ENCODE measurements around the gene MBNL1.

Gene MBNL1

DNA sequence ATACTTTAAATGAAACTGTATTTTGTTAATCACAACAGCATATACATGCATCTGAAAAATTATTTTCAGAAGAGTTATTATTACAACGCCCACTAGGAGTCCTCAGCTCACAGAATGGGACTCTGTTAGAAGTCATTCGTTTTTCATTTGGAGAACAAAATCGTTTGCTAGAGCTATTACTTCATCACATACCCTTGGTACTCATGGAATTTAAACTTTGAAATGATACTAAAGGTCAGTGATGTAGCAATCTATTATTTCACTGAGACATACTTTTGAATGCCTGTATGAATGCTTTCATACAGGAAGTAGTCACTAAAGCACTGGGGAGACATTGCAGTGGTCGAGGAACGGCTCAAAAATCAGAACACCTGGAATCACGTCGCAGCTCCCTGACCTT, 198.1 kb downstream of the MBNL1 start:
- in situ Hi-C loops (cut with HindIII; ENCODE audit: low sequenced_read_pairs) = no loop called here

DNA sequence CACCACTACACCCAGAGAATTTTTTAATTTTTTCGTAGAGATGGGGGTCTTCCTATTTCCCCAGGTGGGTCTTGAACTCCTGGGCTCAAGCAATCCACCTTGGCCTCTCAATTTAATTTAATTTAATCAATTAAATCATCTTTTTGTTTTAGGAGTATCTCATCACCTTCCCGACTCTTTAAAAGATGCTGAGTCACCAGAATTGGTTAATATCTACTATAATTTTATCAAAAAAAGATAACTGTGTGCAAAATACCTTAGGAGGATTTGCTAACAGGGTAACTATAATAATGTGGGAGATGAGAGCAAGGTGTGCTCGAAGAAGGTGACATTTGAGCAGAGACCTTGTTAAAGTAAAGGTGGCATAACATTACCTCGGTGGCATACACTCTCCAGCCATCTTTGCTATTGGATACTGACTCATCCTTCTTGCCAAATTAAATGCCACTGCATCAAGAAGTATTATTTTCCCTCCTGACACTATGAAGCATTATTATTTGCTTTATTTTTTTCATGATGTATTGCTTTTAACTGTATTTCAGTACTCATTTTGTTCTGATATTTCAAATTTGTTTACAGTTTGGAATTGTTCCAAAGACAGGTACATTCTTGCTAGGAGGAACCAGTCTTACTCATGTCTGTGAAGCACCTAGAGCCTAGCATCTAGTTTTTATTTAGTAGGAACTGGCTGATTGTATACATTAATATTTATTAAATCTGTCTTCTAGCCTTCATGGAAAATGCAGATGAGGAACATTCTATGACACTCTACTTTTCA, 200.7 kb downstream of the MBNL1 start:
- in situ Hi-C loops (cut with HindIII; ENCODE audit: low sequenced_read_pairs) = no loop called here

DNA sequence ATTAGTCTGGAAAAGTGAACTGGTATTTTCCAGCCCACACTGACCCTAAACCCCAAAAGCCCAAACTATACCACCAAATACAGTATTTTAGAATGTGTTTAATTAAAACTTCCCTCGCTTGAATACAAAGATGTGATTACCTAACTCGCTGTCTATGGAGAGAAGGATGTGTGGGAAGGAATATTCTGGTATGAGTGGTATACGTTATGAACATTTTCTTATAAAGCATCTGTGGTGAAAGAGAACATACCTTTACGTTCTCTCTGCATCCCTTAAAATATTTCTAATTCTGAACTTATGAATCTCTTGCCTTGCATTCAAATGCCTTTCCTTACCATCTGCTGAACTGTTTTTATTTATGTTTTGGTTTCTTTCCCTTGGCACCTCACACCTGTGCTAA, 201.4 kb downstream of the MBNL1 start:
- in situ Hi-C loops (cut with HindIII; ENCODE audit: low sequenced_read_pairs) = no loop called here

DNA sequence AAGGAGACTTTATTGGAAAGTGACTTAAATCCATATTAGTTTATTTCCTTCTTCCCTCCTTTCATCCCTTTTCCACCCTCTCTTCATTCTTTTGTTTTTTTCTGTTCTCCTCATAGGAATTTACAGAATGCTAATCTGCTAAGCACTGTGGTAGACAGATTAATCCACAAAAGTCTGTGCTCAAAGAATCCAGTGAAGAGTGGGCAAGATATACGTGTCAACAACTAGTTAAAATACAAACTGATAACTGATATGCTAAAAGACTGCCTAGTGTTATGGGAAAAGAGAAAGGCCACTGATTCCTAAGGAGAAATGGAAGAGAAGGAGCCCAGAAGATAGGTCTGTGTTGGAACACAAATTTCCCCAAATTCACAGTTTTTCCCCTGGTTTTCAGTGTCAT, 202.2 kb downstream of the MBNL1 start:
- in situ Hi-C loops (cut with HindIII; ENCODE audit: low sequenced_read_pairs) = no loop called here

DNA sequence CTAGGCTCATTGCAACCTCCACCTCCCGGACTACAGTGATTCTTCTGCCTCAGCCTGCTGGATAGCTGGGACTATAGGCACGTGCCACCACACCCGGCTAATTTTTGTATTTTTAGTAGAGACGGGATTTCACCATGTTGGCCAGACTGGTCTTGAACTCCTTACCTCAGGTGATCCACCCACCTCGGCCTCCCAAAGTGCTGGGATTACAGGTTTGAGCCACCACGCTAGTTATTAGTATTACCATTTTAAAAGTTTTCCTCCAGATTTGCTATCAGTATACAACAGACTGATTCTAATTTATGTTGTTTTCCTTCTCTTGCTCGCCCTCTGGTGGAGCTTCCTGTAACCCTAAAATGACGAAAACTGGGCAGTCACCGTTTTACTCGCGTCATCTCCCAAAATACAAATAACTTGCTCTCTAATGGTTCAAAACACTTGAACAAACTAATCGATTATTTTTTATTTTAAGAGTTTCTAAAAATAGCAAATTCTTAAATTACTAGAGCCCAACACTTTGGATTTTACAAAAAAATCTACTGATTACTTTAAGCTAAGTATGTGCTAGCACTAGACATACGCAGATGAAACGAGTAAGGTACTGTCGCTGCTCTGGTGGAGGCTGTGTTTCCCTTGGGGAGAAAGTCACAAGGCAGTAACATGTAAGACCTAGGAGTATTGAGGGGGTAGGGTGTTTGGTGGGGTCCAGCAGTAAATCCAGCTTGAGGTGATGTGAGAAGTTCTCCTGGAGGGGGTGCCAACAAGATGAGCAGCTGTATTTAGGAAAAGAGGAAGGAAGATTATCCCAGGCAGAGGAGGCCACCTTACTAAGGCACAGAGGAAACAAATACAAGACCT, 203.3 kb downstream of the MBNL1 start:
- in situ Hi-C loops (cut with HindIII; ENCODE audit: low sequenced_read_pairs) = no loop called here

DNA sequence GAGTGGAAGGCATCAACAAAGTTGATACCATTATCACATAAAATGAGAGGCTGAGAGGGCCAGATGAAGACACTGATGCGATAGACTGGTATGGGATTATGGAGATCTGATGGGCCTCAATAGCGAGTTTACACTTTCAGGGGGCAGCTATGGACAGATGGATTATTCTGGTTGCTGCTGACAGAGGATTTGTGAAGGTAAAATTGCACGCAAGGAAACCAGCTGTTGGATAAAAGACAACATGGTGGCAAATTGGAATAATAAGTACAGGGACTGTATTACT, 203.9 kb downstream of the MBNL1 start:
- in situ Hi-C loops (cut with HindIII; ENCODE audit: low sequenced_read_pairs) = no loop called here

DNA sequence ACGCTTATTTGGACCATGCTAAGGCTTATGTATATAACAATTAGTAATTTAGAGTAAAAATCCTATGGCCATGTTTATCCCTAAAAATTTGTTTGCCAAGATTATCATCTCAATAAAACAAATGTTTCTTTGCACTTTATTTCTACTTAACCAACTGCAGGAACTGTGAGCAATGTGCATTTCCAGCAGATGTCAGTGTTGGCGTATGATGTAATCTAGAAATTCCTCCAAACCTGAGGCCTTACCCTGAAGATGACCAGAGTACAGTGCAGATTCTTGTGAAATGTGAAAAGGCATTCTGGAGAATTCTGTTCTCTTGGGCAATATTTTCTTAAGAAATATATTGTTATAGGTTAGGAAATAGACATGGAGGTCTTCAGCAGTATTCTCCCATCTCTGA, 205.9 kb downstream of the MBNL1 start:
- in situ Hi-C loops (cut with HindIII; ENCODE audit: low sequenced_read_pairs) = no loop called here

DNA sequence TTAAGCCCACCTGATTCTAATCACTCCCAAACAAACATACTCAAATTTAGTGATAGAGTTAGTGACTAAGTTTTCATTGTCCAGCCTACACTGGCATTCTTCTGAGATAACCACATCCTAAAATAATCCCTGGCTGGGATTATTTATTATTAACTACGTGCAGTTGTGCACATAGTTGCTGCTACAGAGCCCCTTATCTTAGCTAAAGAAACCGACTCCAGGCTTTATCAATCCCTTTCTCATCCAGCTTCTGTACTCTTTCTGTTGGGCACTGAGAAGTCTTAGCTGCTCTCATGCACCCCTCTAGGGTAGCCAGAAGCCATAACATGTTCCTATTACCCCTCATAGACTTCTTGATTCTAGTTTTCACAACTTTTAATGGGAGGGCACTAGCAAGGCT, 208.7 kb downstream of the MBNL1 start:
- in situ Hi-C loops (cut with HindIII; ENCODE audit: low sequenced_read_pairs) = no loop called here

DNA sequence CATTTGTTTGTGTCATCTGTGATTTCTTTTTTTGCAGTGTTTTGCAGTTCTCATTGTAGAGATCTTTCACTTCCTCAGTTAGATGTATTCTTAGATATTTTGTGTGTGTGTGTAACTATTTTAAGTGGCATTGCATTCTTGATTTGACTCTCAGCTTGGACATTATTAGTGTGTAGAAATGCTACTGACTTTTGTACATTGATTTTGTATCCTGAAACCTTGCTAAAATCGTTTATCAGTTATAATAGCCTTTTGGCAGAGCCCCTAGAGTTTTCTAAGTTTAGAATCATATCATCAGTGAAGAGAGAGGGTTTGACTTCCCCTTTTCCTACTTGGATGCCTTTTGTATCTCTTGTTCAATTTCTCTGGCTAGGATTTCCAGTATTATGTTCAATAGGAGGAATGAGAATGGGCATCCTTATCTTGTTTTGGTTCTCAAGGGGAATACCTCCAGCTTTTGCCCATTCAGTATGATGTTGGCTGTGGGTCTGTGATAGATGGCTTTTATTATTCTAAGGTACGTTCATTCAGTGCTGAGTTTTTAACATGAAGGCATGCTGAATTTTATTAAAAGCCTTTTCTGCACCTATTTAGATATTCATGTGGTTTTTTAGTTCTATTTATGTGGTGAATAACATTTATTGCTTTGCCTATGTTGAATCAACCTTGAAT, 211.7 kb downstream of the MBNL1 start:
- in situ Hi-C loops (cut with HindIII; ENCODE audit: low sequenced_read_pairs) = no loop called here

DNA sequence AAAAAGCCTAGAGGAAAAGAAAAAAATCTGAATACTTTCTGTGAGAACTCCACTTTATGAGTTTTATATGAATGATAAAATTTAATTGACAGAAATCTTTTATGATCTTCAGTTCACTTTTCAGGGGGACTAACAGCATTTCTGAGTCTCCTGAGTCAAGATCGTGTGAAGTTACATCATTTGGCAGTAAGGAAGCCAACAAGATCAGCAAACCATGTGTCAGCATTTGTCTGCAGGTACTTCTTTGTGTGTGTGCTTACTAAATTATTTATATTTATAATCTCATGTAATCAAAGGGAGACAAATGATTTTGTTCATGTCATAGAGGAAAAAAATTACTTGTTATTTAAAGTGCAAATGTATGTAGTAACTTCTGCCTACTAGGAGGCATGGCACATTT, 217.6 kb downstream of the MBNL1 start:
- in situ Hi-C loops (cut with HindIII; ENCODE audit: low sequenced_read_pairs) = no loop called here

DNA sequence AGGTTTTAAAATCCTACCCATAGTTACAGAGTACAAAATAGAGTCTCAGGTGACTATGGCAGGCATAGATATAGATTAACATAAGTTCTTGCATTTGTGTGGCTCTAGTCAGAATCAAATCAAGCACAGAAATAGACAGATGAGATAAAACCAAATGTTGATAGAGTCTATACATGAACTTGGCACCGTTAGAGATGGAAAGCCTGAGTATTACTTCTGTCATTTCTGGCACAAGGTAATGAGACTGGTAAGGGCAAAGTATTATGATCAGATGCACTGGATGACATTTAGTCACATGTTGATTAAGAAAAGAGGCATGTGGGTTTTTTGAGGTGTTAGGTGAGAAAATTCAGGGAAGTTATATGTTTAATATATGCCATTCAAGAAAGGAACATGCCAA, 219.7 kb downstream of the MBNL1 start:
- in situ Hi-C loops (cut with HindIII; ENCODE audit: low sequenced_read_pairs) = no loop called here

DNA sequence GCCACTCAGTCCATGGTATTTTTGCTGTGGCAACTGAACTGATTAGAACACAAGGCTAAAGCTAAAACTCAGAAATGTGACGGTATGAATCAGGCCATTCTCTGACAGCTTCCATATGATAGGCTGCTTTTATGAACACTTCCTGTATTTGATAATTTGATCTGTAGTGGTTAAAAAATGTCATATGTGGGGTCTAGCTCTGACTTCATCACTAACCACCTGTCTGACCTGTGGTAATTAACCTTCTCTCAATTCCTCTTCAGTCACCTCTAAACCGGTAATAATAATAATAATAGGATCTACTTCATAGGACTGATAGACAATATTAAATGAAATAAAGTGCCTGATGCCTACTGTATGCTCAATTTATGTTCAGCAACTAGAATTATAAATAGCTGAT, 223.2 kb downstream of the MBNL1 start:
- in situ Hi-C loops (cut with HindIII; ENCODE audit: low sequenced_read_pairs) = no loop called here

DNA sequence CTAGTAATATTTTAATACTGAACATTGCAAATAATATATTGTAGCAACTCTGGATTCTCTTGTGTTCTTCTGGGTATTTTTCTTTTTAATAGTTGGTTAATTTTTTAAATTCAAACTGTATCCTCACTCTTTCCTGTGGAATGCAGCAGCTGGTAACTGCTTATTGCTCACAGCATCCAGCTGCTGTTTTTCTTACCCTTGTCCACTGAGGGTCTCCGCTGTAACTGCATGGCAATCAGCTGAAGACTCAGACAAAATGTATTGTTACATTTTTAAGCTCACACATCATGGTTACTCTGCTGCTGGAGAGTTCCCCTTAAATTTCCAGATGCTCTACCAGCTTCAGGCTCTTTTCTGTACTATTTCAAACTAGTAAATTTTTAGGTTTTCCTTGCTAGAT, 227.6 kb downstream of the MBNL1 start:
- in situ Hi-C loops (cut with HindIII; ENCODE audit: low sequenced_read_pairs) = no loop called here

DNA sequence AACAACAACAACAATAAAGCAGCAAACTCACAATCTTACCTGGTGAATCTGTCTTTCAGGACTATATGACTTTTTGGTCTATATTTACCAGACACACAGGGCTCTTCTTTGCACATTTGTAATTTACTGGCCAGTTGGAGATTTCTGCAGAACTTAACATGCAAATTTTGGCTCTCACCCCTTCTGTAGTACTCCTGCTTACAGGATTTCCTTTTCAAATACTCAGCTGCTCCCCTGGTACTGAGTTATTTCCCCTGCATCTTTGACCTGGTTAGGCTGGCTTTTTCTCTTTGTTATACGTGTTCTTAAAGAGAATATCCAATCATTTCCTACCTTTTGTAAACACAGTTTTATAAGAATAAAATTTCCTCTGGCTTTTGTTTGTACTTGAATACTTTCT, 228.0 kb downstream of the MBNL1 start:
- in situ Hi-C loops (cut with HindIII; ENCODE audit: low sequenced_read_pairs) = no loop called here

DNA sequence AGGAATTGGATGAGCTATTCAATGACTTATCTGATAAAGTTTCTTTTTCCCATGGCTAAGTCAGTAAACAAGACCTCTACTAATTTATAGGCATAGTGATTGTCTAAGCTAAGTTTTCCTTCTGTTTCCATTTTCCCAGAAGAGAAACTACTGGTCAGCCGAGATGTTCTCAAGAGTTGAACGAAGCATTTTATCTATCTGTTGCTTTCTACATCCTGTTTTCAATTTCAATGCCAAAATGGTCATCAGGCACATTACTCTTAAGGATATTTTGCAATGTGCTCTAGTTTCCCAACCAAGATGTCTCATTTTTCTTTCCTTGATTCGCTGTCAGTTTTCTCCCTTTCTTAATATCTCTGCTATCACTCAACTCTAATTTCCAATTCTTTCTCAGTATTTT, 228.7 kb downstream of the MBNL1 start:
- in situ Hi-C loops (cut with HindIII; ENCODE audit: low sequenced_read_pairs) = no loop called here

DNA sequence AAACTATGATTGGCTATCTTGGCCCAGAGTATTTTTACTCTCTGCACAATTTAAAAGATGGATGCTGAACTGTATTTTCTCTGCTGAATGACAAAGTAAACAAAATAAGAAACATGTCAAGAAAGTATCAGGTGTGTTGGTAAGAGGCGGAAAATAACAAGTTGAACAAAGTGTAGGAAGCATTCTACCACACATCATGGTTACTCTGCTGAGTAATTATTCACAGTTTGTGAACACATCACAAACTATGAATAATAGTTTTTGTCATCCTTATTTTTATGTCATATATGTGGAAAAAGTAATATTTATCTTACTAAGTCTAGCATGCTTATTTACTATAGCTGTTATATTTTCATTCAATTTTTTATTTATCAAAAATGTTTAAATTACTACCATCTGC, 229.2 kb downstream of the MBNL1 start:
- in situ Hi-C loops (cut with HindIII; ENCODE audit: low sequenced_read_pairs) = no loop called here

DNA sequence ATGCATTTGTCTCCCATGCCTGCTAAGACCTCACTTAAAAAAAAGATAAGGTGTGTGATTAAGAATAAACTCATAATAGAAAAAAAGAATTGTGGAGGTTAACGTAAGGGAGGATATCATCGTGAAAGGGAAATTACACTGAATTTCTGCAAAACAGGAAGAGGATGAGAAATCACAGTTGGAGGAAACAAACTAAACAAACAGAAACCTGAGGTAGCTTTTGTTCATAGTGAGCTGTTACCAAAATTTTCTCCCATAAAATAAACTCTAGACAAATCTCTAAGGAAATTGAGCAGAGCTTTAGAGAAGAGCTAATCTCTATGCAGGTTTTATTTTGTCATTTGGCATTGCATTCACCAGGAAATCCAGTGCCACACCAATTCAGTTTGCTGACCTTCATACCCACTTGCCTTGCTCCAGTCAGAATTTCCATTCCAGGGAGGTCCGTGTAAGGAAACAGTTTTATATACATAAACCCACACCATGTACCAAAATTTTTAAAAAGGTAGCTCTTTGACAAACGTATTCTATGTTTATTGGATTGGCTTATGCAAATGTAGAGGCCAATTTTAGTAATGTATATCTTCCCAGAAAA, 231.2 kb downstream of the MBNL1 start:
- in situ Hi-C loops (cut with HindIII; ENCODE audit: low sequenced_read_pairs) = no loop called here

DNA sequence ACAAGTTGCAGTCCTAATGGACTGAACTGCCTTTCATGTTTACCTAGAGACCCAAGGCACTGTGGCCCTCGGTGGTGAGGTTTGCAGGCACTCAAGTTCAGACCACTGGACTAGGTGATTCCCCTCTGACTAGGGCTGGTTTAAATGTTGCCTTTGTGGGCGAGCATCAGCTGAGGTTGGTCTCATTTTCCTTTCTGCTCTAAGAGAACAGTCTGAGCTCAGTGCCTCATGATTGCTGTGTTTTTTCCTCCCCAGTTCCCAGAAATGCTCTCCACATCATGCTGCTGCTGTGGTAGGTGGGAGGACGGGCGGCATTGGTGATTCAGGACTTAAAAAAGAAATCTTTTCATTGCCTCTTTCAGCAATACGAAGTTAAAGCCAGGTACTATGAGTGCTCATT, 237.2 kb downstream of the MBNL1 start:
- in situ Hi-C loops (cut with HindIII; ENCODE audit: low sequenced_read_pairs) = no loop called here

DNA sequence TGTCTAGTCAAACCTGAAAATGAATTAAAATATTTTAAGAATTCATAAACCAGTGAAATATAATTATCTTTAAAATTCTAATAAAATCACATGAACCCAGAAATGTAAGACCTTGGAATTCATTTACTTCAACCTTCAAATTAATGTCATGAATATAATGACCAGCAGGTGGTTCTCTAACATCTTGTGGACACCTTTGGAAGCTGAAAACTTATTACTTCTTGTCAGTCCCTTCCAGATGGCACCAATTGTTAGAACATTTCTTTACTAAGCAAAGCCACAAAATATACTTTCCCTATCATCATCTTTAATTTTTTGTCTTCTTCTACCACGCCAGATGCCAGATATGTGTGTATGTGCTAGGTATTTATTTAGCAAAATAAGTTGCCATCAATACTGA, 240.0 kb downstream of the MBNL1 start:
- in situ Hi-C loops (cut with HindIII; ENCODE audit: low sequenced_read_pairs) = no loop called here

DNA sequence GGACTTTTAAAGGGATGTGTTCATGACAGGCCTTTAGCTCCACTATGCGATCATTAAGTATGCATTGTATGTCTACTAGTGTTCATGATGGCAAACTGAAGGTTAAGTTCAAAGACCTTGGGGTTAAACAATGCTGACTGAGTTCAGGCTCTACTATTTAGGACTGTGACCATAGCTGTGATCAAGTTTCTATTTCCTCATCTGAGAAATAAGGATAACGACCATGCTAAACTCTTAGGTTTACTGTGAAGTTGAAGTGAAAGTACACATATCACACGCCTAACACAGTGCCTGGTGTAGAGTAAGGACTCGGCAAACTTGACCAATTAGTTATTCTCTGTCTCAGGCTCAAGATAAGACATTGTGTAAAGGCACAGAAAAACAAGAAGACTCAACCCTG, 243.2 kb downstream of the MBNL1 start:
- in situ Hi-C loops (cut with HindIII; ENCODE audit: low sequenced_read_pairs) = no loop called here

DNA sequence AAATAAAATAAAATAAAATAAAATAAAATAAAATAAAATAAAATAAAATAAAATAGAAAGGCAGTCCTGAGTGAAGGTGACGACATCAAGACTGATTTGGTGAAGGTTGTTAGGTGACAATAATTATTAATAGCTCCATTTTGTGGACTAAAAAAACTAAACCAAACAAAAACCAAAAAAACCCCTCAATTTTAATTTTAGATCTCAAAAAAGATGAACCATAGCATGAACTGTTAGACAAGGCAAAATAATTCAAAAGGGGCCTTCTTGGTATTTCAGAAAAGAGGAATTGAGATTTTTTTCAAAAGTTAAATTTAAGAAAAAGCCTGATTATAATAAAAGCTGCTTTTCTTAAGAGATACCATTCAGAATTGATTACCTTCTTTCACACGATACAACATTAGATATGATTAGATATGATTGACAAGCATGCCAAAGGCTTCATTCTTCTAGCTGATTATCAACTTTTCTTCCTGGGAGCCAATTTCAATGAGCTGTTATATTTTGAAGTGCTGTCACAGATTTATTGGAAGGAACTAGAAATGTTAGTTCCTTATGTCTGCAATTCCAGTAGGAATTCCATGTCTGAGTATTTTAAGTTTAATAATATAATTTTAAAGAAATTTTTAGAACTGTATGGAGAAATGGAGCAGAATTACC, 244.7 kb downstream of the MBNL1 start:
- in situ Hi-C loops (cut with HindIII; ENCODE audit: low sequenced_read_pairs) = no loop called here
